Measurements from ENCODE around the gene GAL.

The GAL gene

DNA sequence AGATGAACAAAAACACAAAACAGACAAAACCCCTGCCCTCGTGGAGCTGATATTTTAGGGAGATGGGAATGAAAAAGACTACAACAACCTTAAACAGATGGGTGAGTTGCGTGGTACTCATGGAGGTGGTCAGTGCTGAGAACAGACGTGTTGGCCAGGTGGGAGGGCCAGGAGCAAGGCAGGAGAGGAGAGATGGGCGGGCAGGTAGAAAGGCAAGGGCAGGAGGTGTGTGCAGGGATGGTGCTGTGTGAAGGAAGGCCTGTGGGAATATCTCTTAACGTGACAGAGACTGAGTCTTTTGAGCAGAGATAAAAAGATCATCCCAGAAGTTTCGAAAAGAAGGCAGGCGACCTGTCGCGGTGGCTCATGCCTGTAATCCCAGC lies 7.0 kb downstream of the GAL start:
- Histone ChIP-seq H3K9ac (ENCODE audit: low read length) (no peak overlapping the region), H3K36me3 (ENCODE audit: control insufficient read depth in 1 of 2, insufficient read depth in 2 of 2, low read length in 2 of 2) (no peaks in the 10 kb centered on the region), H3K4me1 (ENCODE audit: control insufficient read depth in 1 of 2, insufficient read depth in 2 of 2, low read length in 2 of 2) (no peaks in the 10 kb centered on the region), H3K27me3 (ENCODE audit: insufficient read depth, low read length) (no peaks in the 10 kb centered on the region), H3K4ac (ENCODE audit: low read depth, low read length) (no peak overlapping the region), H3K18ac (ENCODE audit: low read length) (no peak overlapping the region), H3K14ac (ENCODE audit: low read length) (no peak overlapping the region), H4K12ac (ENCODE audit: low read depth, low read length) (no peak overlapping the region), H3K4me3 (ENCODE audit: low read depth, low read length) (no peak overlapping the region), H2BK120ac (ENCODE audit: insufficient read depth, low read length, poor library complexity) (no peak overlapping the region), H2AK5ac (ENCODE audit: low read length) (no peak overlapping the region), H3K4me2 (ENCODE audit: low read length) (no peak overlapping the region), H3K27ac (ENCODE audit: low read depth, low read length) (no peak overlapping the region), H4K91ac (ENCODE audit: low read depth, low read length) (no peak overlapping the region), H2BK5ac (ENCODE audit: low read depth, low read length, poor library complexity) (no peak overlapping the region), H3K23ac (ENCODE audit: low read length) (no peak overlapping the region), H2AFZ (ENCODE audit: insufficient read depth, low read length, poor library complexity) (no peak overlapping the region), H3K79me1 (ENCODE audit: low read length) (no peaks in the 10 kb centered on the region), H3K9me3 (ENCODE audit: insufficient read depth, low read depth, low read length) (no peaks in the 10 kb centered on the region), H2BK12ac (ENCODE audit: low read length) (no peak overlapping the region), H4K8ac (ENCODE audit: low read depth, low read length) (no peak overlapping the region), H3K79me2 (ENCODE audit: control insufficient read depth, insufficient read depth, low read length, poor library complexity) (no peaks in the 10 kb centered on the region)
- no peak for DNase-seq
- WGBS (ENCODE audit: extremely low coverage, insufficient coverage, insufficient read length), result no CpG with 5 or more reads among the region's 9 CpGs

DNA sequence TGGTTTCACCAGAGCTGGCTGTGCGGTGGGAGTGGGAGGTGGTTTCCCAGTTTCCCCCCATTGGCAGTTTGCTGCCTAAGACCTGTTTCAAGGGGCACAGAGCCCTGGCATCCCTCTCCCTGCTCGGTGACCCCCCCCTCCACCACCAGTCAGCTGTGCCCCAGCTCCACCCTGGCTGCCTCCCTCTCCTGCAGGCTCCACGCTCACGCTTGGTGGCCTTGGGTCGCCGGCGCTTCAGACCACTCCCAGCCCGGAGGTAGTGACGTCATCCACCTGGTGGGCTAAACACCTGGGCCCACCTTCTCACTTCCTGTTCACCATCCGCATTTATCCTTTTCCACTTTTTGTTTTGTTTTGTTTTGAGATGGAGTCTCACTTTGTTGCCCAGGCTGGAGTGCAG lies 7.8 kb downstream of the GAL start:
- H3K9ac ChIP-seq (ENCODE audit: low read length), result no peak overlapping the region
- H3K4me3 ChIP-seq (ENCODE audit: low read depth, low read length), result no peak overlapping the region
- no peak overlapping the region for H3K27ac ChIP-seq (ENCODE audit: low read depth, low read length)
- no peaks in the 10 kb centered on the region for H3K4me1 ChIP-seq (ENCODE audit: control insufficient read depth in 1 of 2, insufficient read depth in 2 of 2, low read length in 2 of 2)
- H2BK5ac ChIP-seq (ENCODE audit: low read depth, low read length, poor library complexity), result no peak overlapping the region
- no peak overlapping the region for H3K4ac ChIP-seq (ENCODE audit: low read depth, low read length)
- H2BK120ac ChIP-seq (ENCODE audit: insufficient read depth, low read length, poor library complexity), result no peak overlapping the region
- no peak overlapping the region for H4K91ac ChIP-seq (ENCODE audit: low read depth, low read length)
- no peaks in the 10 kb centered on the region for H3K79me1 ChIP-seq (ENCODE audit: low read length)
- no peak overlapping the region for H2AK5ac ChIP-seq (ENCODE audit: low read length)
- no peak overlapping the region for H2AFZ ChIP-seq (ENCODE audit: insufficient read depth, low read length, poor library complexity)
- no peaks in the 10 kb centered on the region for H3K36me3 ChIP-seq (ENCODE audit: control insufficient read depth in 1 of 2, insufficient read depth in 2 of 2, low read length in 2 of 2)
- H3K14ac ChIP-seq (ENCODE audit: low read length), result no peak overlapping the region
- H3K18ac ChIP-seq (ENCODE audit: low read length), result no peak overlapping the region
- no peak for DNase-seq
- H3K9me3 ChIP-seq (ENCODE audit: insufficient read depth, low read depth, low read length), result no peaks in the 10 kb centered on the region
- WGBS (ENCODE audit: extremely low coverage, insufficient coverage, insufficient read length), result no CpG with 5 or more reads among the region's 10 CpGs
- no peak overlapping the region for H4K8ac ChIP-seq (ENCODE audit: low read depth, low read length)
- H3K27me3 ChIP-seq (ENCODE audit: insufficient read depth, low read length), result no peaks in the 10 kb centered on the region
- no peak overlapping the region for H3K23ac ChIP-seq (ENCODE audit: low read length)
- no peak overlapping the region for H4K12ac ChIP-seq (ENCODE audit: low read depth, low read length)
- H2BK12ac ChIP-seq (ENCODE audit: low read length), result no peak overlapping the region
- H3K79me2 ChIP-seq (ENCODE audit: control insufficient read depth, insufficient read depth, low read length, poor library complexity), result no peaks in the 10 kb centered on the region
- H3K4me2 ChIP-seq (ENCODE audit: low read length), result no peak overlapping the region

DNA sequence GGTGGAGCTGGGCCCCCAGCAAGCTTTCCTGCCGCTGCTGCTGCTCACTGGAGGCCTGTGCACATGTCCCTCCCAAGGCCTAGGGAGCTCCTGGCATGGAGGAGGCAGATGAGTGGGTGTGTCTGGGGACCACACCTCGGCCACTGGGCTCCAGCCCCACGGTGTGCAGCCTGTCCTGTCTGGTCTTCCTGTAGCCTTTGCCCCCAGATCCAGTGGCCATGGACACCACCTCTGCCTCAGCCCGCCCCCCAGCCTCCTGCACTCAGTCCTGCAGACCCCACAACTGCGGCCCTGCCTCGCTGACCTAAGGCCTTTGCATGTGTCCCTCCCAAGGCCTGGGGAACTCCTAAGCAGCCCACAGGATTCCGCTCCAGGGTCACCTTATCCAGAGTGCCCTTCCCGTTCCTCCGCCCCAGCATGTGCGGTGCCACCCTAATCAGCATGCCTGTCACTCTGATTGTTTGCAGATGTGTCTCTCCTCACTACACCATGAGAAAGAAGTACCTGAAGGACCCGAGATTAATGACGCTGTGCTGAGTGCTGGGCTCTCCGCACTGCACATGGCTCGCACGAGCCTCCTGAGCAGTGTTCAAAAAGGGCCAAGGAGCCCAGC lies 8.6 kb downstream of the GAL start:
- H4K12ac ChIP-seq (ENCODE audit: low read depth, low read length), result no peak overlapping the region
- H3K23ac ChIP-seq (ENCODE audit: low read length), result no peak overlapping the region
- DNase-seq, result no peak
- H2BK12ac ChIP-seq (ENCODE audit: low read length), result no peak overlapping the region
- WGBS (ENCODE audit: extremely low coverage, insufficient coverage, insufficient read length), result no CpG with 5 or more reads among the region's 15 CpGs
- H4K91ac ChIP-seq (ENCODE audit: low read depth, low read length), result no peak overlapping the region
- H3K4me3 ChIP-seq (ENCODE audit: low read depth, low read length), result no peak overlapping the region
- no peak overlapping the region for H2AK5ac ChIP-seq (ENCODE audit: low read length)
- H3K4me1 ChIP-seq (ENCODE audit: control insufficient read depth in 1 of 2, insufficient read depth in 2 of 2, low read length in 2 of 2), result no peaks in the 10 kb centered on the region
- no peak overlapping the region for H3K9ac ChIP-seq (ENCODE audit: low read length)
- no peak overlapping the region for H3K18ac ChIP-seq (ENCODE audit: low read length)
- no peaks in the 10 kb centered on the region for H3K79me1 ChIP-seq (ENCODE audit: low read length)
- no peak overlapping the region for H3K4ac ChIP-seq (ENCODE audit: low read depth, low read length)
- H3K36me3 ChIP-seq (ENCODE audit: control insufficient read depth in 1 of 2, insufficient read depth in 2 of 2, low read length in 2 of 2), result no peaks in the 10 kb centered on the region
- H4K8ac ChIP-seq (ENCODE audit: low read depth, low read length), result no peak overlapping the region
- H3K14ac ChIP-seq (ENCODE audit: low read length), result no peak overlapping the region
- no peak overlapping the region for H3K27ac ChIP-seq (ENCODE audit: low read depth, low read length)
- H3K4me2 ChIP-seq (ENCODE audit: low read length), result no peak overlapping the region
- H2AFZ ChIP-seq (ENCODE audit: insufficient read depth, low read length, poor library complexity), result no peak overlapping the region
- H3K79me2 ChIP-seq (ENCODE audit: control insufficient read depth, insufficient read depth, low read length, poor library complexity), result no peaks in the 10 kb centered on the region
- no peak overlapping the region for H2BK120ac ChIP-seq (ENCODE audit: insufficient read depth, low read length, poor library complexity)
- no peaks in the 10 kb centered on the region for H3K27me3 ChIP-seq (ENCODE audit: insufficient read depth, low read length)
- no peaks in the 10 kb centered on the region for H3K9me3 ChIP-seq (ENCODE audit: insufficient read depth, low read depth, low read length)
- no peak overlapping the region for H2BK5ac ChIP-seq (ENCODE audit: low read depth, low read length, poor library complexity)

DNA sequence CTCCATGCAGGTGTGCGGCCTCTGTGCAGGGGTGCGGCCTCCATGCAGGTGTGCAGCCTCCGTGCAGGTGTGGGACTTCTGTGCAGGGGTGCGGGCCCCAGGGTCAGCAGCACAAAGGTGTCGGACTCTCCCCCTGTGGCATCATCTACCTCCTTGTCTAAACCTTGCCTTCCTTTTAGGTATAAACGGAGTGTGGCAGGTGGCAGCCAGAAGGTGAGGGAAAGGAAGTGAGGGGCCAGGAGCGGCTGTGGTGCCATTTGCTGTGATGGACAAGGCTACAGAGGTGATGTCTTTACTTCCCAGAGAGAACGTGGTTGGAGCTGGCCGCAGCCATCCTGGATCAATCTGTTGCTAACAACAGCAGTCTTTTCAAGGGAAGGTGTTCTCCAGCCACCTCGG lies 9.1 kb downstream of the GAL start:
- H2AK5ac ChIP-seq (ENCODE audit: low read length), result no peak overlapping the region

More for the DNA sequence above, 9.1 kb downstream of the GAL start:
- Histone ChIP-seq H3K4ac (ENCODE audit: low read depth, low read length) (no peak overlapping the region), H2BK5ac (ENCODE audit: low read depth, low read length, poor library complexity) (no peak overlapping the region), H3K27ac (ENCODE audit: low read depth, low read length) (no peak overlapping the region), H3K79me1 (ENCODE audit: low read length) (no peaks in the 10 kb centered on the region), H3K9me3 (ENCODE audit: insufficient read depth, low read depth, low read length) (no peaks in the 10 kb centered on the region), H2BK12ac (ENCODE audit: low read length) (no peak overlapping the region), H2BK120ac (ENCODE audit: insufficient read depth, low read length, poor library complexity) (no peak overlapping the region), H3K4me1 (ENCODE audit: control insufficient read depth in 1 of 2, insufficient read depth in 2 of 2, low read length in 2 of 2) (no peaks in the 10 kb centered on the region), H3K9ac (ENCODE audit: low read length) (no peak overlapping the region), H4K8ac (ENCODE audit: low read depth, low read length) (no peak overlapping the region), H3K27me3 (ENCODE audit: insufficient read depth, low read length) (no peaks in the 10 kb centered on the region), H3K23ac (ENCODE audit: low read length) (no peak overlapping the region), H3K4me3 (ENCODE audit: low read depth, low read length) (no peak overlapping the region), H3K79me2 (ENCODE audit: control insufficient read depth, insufficient read depth, low read length, poor library complexity) (no peaks in the 10 kb centered on the region), H3K36me3 (ENCODE audit: control insufficient read depth in 1 of 2, insufficient read depth in 2 of 2, low read length in 2 of 2) (no peaks in the 10 kb centered on the region), H4K12ac (ENCODE audit: low read depth, low read length) (no peak overlapping the region), H3K14ac (ENCODE audit: low read length) (no peak overlapping the region), H3K4me2 (ENCODE audit: low read length) (no peak overlapping the region), H2AFZ (ENCODE audit: insufficient read depth, low read length, poor library complexity) (no peak overlapping the region), H3K18ac (ENCODE audit: low read length) (no peak overlapping the region), H4K91ac (ENCODE audit: low read depth, low read length) (no peak overlapping the region)
- no CpG with 5 or more reads among the region's 10 CpGs for WGBS (ENCODE audit: extremely low coverage, insufficient coverage, insufficient read length)
- DNase-seq, result no peak
